NCI-H2227 treated with DMSO at 0.1 percent for 48 hours (cell line): ENCODE measurements around the gene ADRB1.

Source experiments
- DNase-seq: peaks from one replicate; lab custom pipeline; 2025; lab: John Stamatoyannopoulos, UW

Gene ADRB1

GRCh38 chr10:114026189-114027040, 17.3 kb upstream of the ADRB1 start:
- no peak for DNase-seq

- no peak for DNase-seq
These were observed 16.6 kb upstream of the ADRB1 start for GRCh38 chr10:114027041-114027394.

GRCh38 chr10:114027951-114028350, 15.7 kb upstream of the ADRB1 start:
- DNase-seq = no peak

DNA sequence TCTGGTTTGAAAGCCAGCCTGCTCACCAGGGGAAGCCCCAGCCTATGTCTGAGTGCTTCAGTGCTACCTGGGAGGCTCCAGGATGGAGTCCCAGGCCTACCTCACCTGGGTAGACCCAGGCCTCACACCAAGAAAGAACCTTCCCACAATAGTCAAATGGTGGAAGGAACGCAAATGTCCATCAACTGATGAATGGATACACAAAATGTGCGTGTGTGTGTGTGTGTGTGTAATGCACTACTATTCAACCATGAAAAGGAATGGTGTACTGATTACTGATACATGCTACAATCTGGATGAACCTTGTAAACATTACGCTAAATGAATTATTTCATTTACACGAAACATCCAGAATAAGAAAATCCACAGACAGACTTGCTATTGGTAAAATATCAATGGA, 15.2 kb upstream of the ADRB1 start:
- DNase-seq = no peak

GRCh38 chr10:114029655-114030054, 14.0 kb upstream of the ADRB1 start:
- DNase-seq = no peak

GRCh38 chr10:114030140-114030539, 13.5 kb upstream of the ADRB1 start:
- no peak for DNase-seq

DNA sequence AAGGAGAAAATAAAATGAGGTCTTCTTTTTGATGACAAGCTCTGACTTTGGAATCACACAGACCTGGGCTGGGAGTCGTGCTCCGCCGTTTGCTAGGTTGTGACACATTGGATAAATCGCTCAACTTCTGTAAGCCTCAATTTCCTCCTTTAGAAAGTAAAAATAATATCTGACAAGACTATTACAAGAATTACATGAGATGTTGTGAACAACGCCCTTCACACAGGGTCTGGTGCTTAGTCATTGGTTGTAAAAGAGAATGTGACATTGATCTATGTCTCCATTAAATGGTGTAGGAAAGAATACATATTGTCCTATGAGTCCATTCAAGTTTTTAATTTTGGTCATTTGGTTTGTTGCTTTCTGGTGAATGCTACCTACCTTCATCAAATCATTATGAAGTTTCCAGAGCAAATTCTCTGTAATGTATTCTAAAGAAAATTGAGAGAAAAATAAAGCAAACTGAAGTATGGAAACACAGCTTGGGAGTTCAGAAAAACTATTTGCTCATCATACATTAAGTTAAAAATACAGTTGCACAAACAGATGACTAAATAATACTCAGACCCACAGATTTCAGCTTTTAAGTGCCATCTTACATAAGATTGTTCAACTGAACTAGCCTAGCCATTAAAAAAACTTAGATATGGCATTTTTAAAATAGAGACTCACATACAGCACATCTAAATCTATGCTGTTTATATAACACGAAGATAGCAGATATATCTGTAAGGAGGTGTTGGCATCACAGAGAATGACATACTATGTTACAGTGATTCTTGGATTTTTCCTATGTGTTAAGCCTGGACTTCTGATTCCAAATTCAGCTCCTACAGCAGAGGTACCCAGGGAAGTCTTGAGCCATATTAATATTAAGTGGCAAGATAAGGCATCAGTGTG, 12.3 kb upstream of the ADRB1 start:
- DNase-seq = no peak

- no peak for DNase-seq
These were observed 10.1 kb upstream of the ADRB1 start for GRCh38 chr10:114033566-114033965.

DNA sequence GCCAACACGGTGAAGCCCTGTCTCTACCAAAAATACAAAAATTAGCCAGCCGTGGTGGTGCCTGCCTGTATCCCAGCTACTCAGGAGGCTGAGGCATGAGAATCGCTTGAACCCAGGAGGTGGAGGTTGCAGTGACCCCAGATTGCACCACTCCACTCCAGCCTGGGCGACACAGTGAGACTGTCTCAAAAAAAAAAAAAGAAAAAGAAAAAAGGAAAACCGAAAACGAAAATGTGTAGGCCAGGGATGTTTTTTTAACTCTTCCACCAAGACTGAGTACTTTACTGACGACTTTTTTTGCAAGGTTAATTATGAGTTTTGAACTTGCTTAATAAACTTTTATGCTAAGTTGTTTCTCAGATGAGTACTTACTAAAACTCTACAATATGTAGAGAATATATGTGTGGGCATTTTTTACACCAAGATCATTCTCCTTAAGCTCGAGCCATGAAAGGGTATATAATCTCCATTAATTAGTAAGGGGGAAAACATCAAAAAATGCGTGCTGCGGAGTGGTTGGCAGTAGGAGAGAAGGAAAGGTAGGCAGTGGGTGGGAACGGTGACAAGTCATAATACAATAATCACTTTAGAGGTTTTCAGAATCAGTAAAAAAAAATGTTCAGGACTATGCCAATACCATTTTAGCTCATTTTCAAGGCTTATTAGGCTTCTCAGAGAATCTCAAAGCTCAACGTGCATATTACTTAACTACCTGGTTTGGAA, 8.6 kb upstream of the ADRB1 start:
- DNase-seq = no peak

DNA sequence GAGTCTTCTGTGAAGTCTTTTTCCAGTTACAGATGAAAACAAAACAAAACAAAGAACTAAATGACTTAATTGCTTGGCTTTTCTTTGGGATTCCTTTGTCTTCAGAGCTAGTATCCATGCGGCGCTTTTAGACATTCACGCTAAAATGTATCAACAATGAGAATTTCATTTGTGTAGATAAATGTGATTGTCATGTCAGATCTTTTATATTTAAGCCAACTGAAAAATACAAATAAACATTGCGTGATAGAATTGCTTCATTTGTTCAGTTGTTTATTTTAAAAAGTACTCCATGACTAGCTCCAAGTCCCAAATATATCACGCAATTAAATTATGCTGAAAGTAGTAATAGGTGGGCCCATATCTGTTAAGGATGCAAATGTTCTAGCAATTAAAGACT, 7.9 kb upstream of the ADRB1 start:
- no peak for DNase-seq

GRCh38 chr10:114038819-114039218, 4.8 kb upstream of the ADRB1 start:
- DNase-seq = no peak

GRCh38 chr10:114041166-114041565, 2.5 kb upstream of the ADRB1 start:
- no peak for DNase-seq

GRCh38 chr10:114042895-114043531, 653 bp upstream of the ADRB1 start:
- peak; percentile 23 for DNase-seq

- DNase-seq = no peak
These were observed 825 bp downstream of the ADRB1 start for GRCh38 chr10:114044247-114045135.

- no peak for DNase-seq
These were observed 1.7 kb downstream of the ADRB1 start for GRCh38 chr10:114045136-114046086.

GRCh38 chr10:114046087-114046458, 2.4 kb downstream of the ADRB1 start:
- DNase-seq = no peak

- DNase-seq = no peak
These were observed 4.8 kb downstream of the ADRB1 start for GRCh38 chr10:114048472-114048871.

GRCh38 chr10:114051714-114052113, 8.0 kb downstream of the ADRB1 start:
- DNase-seq = no peak

GRCh38 chr10:114052255-114052654, 8.6 kb downstream of the ADRB1 start:
- DNase-seq = no peak

DNA sequence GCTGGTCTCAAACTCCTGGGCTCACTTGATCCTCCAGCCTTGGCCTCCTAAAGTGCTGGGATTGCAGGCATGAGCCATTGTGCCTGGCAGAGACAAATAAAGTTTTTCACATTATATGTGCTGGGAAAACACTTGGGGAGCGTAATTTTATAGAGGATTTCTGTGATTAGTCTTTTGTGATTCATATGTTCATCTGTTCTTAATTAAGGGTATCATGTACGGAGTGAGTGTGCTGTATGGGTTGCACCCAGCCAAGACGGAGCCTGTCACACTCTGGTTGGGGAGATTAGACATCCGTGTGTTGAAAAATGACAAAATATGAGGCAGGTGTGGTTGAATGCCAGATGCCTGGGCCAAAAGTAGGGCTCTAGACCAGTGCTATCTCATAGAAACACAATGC, 10.3 kb downstream of the ADRB1 start:
- no peak for DNase-seq
